ENCODE measurements around the gene OR2T29.
"Not testable (repeated sequence)": the region's sequence is repeated elsewhere in the genome, so short reads cannot be mapped to it uniquely, and the experiment has no call there.

DNA sequence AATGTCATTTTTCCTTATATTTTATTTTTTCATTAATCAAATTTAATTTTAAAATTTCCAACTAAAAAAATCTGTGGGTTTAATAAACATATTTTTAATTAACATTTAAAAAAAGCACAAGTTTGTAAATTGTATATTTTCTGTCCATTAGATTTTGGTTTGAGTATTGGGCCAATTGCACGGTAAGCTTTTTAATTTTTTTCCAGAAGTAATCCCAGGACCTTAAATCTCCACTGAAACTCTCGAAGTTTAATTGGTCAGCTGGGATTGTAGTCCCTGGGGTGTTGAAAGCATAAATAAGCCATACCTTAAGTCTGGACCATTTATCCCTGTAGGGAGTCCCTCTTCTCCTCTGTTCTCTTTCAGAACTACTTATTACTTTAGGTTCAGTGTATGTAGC is 54.8 kb downstream of the OR2T29 start, which contains the start of gene OR2G6:
- TF ChIP-seq, protein P1, sequence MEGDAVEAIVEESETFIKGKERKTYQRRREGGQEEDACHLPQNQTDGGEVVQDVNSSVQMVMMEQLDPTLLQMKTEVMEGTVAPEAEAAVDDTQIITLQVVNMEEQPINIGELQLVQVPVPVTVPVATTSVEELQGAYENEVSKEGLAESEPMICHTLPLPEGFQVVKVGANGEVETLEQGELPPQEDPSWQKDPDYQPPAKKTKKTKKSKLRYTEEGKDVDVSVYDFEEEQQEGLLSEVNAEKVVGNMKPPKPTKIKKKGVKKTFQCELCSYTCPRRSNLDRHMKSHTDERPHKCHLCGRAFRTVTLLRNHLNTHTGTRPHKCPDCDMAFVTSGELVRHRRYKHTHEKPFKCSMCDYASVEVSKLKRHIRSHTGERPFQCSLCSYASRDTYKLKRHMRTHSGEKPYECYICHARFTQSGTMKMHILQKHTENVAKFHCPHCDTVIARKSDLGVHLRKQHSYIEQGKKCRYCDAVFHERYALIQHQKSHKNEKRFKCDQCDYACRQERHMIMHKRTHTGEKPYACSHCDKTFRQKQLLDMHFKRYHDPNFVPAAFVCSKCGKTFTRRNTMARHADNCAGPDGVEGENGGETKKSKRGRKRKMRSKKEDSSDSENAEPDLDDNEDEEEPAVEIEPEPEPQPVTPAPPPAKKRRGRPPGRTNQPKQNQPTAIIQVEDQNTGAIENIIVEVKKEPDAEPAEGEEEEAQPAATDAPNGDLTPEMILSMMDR (conservative IDR thresholded peaks at IDR 0.05; ENCODE audit: low read depth in 2 of 2): not testable (repeated sequence)
- TF ChIP-seq POLR2AphosphoS5 (IDR thresholded peaks at IDR 0.05; ENCODE audit: low read depth); EZH2phosphoT487 (IDR thresholded peaks at IDR 0.05; ENCODE audit: unreplicated experiment); JUNB (IDR thresholded peaks at IDR 0.05; ENCODE audit: unreplicated experiment); EZH2 (IDR thresholded peaks at IDR 0.05; ENCODE audit: low read depth, unreplicated experiment): not testable (repeated sequence)
- TF ChIP-seq, protein P2, sequence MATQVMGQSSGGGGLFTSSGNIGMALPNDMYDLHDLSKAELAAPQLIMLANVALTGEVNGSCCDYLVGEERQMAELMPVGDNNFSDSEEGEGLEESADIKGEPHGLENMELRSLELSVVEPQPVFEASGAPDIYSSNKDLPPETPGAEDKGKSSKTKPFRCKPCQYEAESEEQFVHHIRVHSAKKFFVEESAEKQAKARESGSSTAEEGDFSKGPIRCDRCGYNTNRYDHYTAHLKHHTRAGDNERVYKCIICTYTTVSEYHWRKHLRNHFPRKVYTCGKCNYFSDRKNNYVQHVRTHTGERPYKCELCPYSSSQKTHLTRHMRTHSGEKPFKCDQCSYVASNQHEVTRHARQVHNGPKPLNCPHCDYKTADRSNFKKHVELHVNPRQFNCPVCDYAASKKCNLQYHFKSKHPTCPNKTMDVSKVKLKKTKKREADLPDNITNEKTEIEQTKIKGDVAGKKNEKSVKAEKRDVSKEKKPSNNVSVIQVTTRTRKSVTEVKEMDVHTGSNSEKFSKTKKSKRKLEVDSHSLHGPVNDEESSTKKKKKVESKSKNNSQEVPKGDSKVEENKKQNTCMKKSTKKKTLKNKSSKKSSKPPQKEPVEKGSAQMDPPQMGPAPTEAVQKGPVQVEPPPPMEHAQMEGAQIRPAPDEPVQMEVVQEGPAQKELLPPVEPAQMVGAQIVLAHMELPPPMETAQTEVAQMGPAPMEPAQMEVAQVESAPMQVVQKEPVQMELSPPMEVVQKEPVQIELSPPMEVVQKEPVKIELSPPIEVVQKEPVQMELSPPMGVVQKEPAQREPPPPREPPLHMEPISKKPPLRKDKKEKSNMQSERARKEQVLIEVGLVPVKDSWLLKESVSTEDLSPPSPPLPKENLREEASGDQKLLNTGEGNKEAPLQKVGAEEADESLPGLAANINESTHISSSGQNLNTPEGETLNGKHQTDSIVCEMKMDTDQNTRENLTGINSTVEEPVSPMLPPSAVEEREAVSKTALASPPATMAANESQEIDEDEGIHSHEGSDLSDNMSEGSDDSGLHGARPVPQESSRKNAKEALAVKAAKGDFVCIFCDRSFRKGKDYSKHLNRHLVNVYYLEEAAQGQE (IDR thresholded peaks at IDR 0.05; ENCODE audit: unreplicated experiment): not testable (repeated sequence)

Data from GM23338 (cell line).